ENCODE measurements around the gene ZNF726.
"Not testable (repeated sequence)": the region's sequence is repeated elsewhere in the genome, so short reads cannot be mapped to it uniquely, and the experiment has no call there.

Gene ZNF726

DNA sequence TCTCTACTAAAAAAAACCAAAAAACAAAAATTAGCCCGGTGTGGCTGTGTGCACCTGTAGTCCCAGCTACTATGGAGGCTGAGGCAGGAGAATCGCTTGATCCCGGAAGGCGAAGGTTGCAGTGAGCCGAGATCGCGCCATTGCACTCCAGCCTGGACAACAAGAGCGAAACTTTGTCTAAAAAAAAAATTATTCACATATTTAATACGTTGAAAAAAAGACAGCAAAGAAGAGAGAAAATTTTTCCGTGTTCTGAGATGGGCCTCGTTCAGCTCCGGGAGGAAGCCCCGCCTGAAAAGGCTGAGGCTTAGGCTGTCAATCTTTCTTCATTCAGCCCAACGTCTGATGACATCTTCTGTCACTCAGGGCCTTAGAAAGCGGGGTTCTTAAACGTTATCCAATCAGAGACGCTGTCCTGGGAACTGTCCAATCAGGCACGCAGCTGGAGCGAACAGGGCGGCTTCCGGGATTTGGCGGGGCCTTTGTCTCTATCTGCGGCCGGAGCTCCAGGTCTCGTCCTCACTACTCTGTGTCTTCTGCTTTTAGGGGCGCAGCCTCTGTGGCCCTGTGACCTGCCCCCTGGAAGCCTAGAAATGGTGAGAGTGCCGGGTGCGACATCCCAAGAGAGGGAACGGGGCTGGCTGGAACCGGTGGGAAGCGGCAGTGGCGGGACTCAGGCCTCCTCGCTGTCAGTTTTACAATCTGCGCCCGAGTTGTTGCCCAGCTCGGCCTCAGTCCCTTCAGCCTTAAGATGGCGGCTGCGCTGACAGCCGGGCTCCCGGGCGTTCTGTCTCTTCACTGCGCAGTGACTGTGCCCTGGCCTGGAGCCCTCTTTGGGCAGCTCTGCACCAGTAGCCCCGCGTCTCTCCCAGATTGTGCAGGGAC is at the start of gene ZNF726:
TSS of gene ZNF726 (plus strand) at position 485 of the 885 bp plus-strand sequence. CDS start at position 594, 109 bp downstream.
- H3K27ac ChIP-seq: peak within 1 kb of the TSS in 1 of 2 donors; percentile 40
- TF ChIP-seq, protein P1, sequence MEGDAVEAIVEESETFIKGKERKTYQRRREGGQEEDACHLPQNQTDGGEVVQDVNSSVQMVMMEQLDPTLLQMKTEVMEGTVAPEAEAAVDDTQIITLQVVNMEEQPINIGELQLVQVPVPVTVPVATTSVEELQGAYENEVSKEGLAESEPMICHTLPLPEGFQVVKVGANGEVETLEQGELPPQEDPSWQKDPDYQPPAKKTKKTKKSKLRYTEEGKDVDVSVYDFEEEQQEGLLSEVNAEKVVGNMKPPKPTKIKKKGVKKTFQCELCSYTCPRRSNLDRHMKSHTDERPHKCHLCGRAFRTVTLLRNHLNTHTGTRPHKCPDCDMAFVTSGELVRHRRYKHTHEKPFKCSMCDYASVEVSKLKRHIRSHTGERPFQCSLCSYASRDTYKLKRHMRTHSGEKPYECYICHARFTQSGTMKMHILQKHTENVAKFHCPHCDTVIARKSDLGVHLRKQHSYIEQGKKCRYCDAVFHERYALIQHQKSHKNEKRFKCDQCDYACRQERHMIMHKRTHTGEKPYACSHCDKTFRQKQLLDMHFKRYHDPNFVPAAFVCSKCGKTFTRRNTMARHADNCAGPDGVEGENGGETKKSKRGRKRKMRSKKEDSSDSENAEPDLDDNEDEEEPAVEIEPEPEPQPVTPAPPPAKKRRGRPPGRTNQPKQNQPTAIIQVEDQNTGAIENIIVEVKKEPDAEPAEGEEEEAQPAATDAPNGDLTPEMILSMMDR (IDR thresholded peaks at IDR 0.05): no peak

DNA sequence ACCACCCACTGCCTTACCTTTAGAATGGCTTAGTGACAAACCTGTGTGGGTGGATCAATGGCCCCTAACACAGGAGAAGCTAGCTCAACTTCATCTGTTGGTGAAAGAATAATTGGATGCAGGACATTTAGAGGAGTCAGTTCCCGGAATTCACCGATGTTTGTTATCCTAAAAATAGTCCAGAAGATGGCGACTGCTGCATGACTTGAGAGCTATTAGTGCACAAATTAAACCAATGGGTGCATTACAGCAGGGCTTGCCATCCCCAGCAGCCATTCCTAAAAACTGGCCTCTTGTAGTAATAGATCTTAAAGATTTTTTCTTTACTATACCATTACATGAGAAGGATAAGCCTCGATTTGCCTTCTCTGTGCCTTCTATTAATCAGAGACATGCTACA is 46.8 kb upstream of the ZNF726 start:
- Histone ChIP-seq H3K4me3 (no peak overlapping the region), H3K27ac (no peak overlapping the region)
- TF ChIP-seq, protein P1 (IDR thresholded peaks at IDR 0.05): no peak
- DNase-seq (ENCODE audit: low spot score): no peak

More for the DNA sequence above, at the start of gene ZNF726:
- peak within 1 kb of the TSS; percentile 81 for H3K4me3 ChIP-seq
- DNase-seq (ENCODE audit: low spot score): peak; percentile 86

DNA sequence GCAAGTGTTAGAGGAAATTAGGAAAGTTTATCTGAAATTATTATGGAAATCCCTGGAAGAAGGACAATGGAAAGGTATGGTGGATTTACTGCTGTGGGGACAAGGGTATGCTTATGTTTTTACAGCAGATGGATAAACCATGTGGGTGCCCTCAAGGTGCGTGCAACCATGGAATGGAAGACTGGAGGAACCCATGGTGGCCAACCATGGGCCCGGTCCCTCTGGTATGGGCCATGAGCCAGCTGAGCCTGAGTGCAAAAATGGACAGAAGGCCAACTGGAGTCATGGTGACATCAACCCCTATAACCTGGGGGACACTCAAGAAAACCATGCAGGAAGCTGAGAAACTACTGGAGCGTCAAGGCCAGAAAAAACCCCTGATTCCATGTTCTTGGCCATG is 46.1 kb upstream of the ZNF726 start:
- Histone ChIP-seq H3K27ac (no peak overlapping the region), H3K4me3 (no peak overlapping the region)
- no peak for DNase-seq (ENCODE audit: low spot score)
- TF ChIP-seq, protein P1 (IDR thresholded peaks at IDR 0.05): no peak

DNA sequence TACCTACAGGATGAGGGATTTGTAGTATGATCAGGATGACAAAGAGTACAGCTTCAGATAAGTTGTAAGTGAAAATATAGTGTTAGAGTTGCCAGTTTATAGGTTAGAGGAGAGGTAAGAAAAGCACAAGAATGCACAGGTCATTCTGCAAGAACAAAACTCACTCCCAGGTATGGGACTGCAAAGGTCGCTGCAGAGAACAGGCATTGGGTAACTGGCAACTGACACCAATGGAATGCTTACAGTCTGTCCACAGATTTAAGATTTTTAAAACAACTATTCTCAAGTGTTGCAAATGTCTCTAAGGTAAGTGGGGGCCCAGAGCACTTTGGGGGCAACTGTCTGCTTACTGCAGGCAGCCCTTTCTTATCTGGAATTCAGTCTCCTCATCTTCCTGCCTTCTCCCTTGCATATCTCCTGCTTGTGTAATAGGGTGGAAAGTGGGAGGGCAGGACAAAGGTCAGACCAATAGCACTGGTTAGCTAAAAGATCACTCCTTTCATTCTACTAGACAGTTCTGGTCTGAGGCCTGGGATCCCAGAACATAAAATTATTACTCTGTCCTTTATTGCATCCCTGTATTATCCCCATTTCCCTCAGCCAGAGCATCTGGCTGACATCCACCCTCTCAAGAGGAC is 42.3 kb upstream of the ZNF726 start:
- no peak overlapping the region for H3K4me3 ChIP-seq
- H3K27ac ChIP-seq: no peak overlapping the region
- DNase-seq (ENCODE audit: low spot score): no peak
- TF ChIP-seq, protein P1 (IDR thresholded peaks at IDR 0.05): no peak

DNA sequence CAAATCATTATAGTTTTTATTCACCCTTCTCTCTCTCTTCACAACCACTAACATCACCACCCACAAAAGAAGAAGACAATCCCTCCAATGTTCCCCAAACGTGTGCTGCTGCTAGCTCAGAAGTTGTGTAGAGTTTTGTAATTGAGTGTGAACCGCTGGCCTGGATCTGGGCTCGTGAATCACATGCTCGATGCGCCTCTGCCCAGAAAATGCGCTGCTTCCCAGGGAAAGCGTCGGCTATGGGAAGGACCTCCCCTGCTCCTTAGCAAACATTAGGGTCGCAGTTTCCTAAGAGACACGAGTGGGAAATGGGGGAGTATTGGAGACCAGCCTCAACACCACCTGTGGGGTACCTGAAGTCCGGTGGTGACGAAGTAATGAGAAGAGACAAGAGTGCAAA is 38.4 kb upstream of the ZNF726 start:
- no peak overlapping the region for H3K4me3 ChIP-seq
- no peak overlapping the region for H3K27ac ChIP-seq
- TF ChIP-seq, protein P1 (IDR thresholded peaks at IDR 0.05): no peak
- no peak for DNase-seq (ENCODE audit: low spot score)

DNA sequence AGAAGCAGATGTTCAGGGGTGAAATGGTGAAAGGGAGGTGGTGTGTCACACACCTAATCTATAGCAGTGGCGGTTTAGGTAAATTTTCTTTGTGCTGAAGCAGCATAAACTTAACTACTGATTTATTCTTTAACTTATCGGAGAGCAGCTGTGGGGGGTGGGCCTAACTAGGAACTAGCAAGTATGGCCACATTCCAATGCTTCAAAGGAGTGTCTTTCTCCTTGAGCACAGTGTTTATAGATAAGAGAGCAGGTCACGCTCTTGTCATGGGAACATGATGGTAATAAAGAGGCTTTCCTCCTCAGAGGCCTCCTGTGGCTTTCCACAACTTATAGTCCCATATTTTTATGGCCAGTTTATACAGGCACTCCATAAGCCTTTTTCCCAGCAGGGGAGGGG is 37.9 kb upstream of the ZNF726 start:
- H3K4me3 ChIP-seq; DNase-seq (ENCODE audit: low spot score); H3K27ac ChIP-seq: not testable (repeated sequence)

DNA sequence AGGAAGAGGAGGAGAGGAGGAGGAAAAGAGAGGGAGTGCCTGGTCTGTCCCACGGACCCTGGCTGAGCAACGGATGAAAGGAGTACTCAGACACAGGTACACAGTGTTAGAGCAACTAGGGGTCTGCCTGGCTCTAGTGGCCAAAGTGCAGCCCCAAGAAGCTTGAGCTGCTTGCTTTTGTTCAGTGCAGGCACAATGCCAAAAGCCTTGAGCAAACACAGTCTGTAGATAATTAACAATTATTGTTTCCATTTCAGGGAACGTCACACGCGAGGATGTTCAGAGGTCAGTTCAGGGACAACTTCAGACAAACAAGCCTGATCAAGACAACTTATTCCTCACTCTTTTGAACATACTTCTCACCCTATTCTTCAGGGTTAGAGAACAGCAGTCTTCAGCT is 32.2 kb upstream of the ZNF726 start:
- DNase-seq (ENCODE audit: low spot score): no peak
- H3K4me3 ChIP-seq: no peak overlapping the region
- no peak overlapping the region for H3K27ac ChIP-seq
- TF ChIP-seq, protein P1 (IDR thresholded peaks at IDR 0.05): no peak
